Activated CD8-positive, alpha-beta memory T cell treated with anti-CD3 and anti-CD28 coated beads for 1 hour (primary cell): Measurements from ENCODE around the gene ZNF331.

Experiments
- DNase-seq, 2 donors: peaks; one replicate each; pipeline ENCODE4 v3.0.0-alpha.2; 2020; ENCODE audit warnings: low read depth in 1 of 2; ENCODE audit errors: extremely low read depth in 1 of 2

The ZNF331 gene

GRCh38 chr19:53520547-53521372 is 17.2 kb upstream of the ZNF331 start:
- DNase-seq: peak; percentile 71 to 72

- no peak for DNase-seq
These were observed 16.4 kb upstream of the ZNF331 start for GRCh38 chr19:53521373-53522202.

GRCh38 chr19:53525922-53526321 is 12.0 kb upstream of the ZNF331 start:
- no peak for DNase-seq

- no peak for DNase-seq
These were observed 7.3 kb upstream of the ZNF331 start for GRCh38 chr19:53530622-53531021.

- no peak for DNase-seq
These were observed 6.5 kb upstream of the ZNF331 start for GRCh38 chr19:53531457-53531856.

GRCh38 chr19:53532362-53532761 is 5.6 kb upstream of the ZNF331 start:
- DNase-seq: no peak

- DNase-seq: no peak
These were observed 1.8 kb upstream of the ZNF331 start for GRCh38 chr19:53536225-53536548.

- DNase-seq: no peak
These were observed 824 bp upstream of the ZNF331 start for GRCh38 chr19:53537121-53537520.

GRCh38 chr19:53538378-53539109 is 599 bp downstream of the ZNF331 start:
- no peak for DNase-seq

- DNase-seq: no peak
These were observed 2.1 kb downstream of the ZNF331 start for GRCh38 chr19:53540091-53540490.

GRCh38 chr19:53541971-53542370 is 4.0 kb downstream of the ZNF331 start:
- DNase-seq: no peak

- no peak for DNase-seq
These were observed 7.5 kb downstream of the ZNF331 start for GRCh38 chr19:53545271-53546065.

- DNase-seq: no peak
These were observed 9.0 kb downstream of the ZNF331 start for GRCh38 chr19:53546758-53547513.

GRCh38 chr19:53549340-53549739 is 11.4 kb downstream of the ZNF331 start:
- no peak for DNase-seq

GRCh38 chr19:53552001-53552721 is 14.2 kb downstream of the ZNF331 start:
- DNase-seq: no peak

- no peak for DNase-seq
These were observed 15.2 kb downstream of the ZNF331 start for GRCh38 chr19:53553156-53553555.

GRCh38 chr19:53553865-53554791 is 16.2 kb downstream of the ZNF331 start:
- peak; percentile 82 to 87 for DNase-seq

- no peak for DNase-seq
These were observed 16.9 kb downstream of the ZNF331 start for GRCh38 chr19:53554804-53555203.
